Kidney epithelial cell (primary cell): ENCODE measurements around the gene PCDH8. TPM values are rescaled to one million over a fixed set of nuclear protein-coding genes. Genes with fewer than 3 reads are reported as not detected.

Experiments
- DNase-seq: peaks from one replicate; pipeline ENCODE4 v3.0.0-alpha.2; 2010; ENCODE audit warnings: low read depth
- H3K27me3 ChIP-seq: 2 replicates; pipeline ENCODE4 v1.6.0; 2011; ENCODE audit warnings: low read length; ENCODE audit not compliant: control insufficient read depth, insufficient read depth
- H3K36me3 ChIP-seq: 2 replicates; pipeline ENCODE4 v1.5.1; 2011; ENCODE audit warnings: low read length; ENCODE audit not compliant: control insufficient read depth, insufficient read depth
- H3K4me3 ChIP-seq: 2 replicates; pipeline ENCODE4 v1.5.1; 2011; ENCODE audit warnings: low read depth, mild to moderate bottlenecking, control low read depth, low read length
- total RNA-seq: library from RNA; depleted of rRNA; stranded (reverse); fragments of >200 nt; gene quantifications from 2 replicates; pipeline ENCODE4 v1.2.3, GENCODE V29; 2015
- TF ChIP-seq, protein P1 (sequence below): IDR thresholded peaks from 2 replicates; pipeline ENCODE4 v1.5.1; 2011; ENCODE audit warnings: mild to moderate bottlenecking, moderate library complexity, low read length, control low read depth, inconsistent platforms; ENCODE audit not compliant: insufficient read depth, poor library complexity, severe bottlenecking

PCDH8 gene
- total RNA-seq, 1 donor from 2014 or later = 0.04 TPM

DNA sequence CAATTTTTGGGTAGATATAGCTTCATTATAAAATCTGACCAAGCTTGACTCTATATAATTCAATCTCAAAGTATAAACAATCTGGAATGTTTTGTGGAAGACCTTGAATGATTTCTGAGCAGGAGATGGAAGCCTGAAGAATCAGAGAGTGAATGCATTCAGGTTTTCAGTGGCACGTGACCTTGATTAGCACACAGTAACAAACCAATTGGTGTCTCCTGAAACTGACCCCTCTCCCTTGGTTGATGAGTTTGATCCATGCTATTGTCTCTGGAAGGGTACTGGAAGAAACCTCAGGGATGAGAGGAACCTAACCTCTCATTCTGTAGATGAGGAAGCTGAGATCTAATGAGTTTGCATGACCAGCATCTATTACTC lies 39.6 kb downstream of the PCDH8 start:
- TF ChIP-seq, protein P1, sequence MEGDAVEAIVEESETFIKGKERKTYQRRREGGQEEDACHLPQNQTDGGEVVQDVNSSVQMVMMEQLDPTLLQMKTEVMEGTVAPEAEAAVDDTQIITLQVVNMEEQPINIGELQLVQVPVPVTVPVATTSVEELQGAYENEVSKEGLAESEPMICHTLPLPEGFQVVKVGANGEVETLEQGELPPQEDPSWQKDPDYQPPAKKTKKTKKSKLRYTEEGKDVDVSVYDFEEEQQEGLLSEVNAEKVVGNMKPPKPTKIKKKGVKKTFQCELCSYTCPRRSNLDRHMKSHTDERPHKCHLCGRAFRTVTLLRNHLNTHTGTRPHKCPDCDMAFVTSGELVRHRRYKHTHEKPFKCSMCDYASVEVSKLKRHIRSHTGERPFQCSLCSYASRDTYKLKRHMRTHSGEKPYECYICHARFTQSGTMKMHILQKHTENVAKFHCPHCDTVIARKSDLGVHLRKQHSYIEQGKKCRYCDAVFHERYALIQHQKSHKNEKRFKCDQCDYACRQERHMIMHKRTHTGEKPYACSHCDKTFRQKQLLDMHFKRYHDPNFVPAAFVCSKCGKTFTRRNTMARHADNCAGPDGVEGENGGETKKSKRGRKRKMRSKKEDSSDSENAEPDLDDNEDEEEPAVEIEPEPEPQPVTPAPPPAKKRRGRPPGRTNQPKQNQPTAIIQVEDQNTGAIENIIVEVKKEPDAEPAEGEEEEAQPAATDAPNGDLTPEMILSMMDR = no peak
- DNase-seq = no peak
- no peak overlapping the region for H3K4me3 ChIP-seq
- no peaks in the 10 kb centered on the region for H3K27me3 ChIP-seq
- no peaks in the 10 kb centered on the region for H3K36me3 ChIP-seq

DNA sequence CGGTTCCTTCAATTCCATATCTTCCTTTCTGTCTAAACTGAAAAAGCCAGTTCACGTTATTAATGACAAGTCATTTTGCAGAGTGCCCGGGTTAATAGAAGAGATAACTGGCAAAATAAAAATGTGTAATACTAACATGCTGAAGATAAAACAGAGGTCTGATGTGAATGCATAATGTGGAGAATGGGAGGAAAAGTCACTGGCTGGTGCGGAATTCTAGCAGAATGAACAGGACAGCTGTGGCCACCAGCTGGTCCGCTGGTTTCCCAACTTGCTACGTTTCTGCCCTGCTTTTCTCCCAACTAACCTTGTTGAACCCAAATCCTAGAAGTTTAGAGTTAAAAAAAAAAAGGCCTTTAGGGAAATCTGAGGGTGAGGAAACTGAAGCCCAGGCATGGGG lies 42.4 kb downstream of the PCDH8 start:
- no peaks in the 10 kb centered on the region for H3K36me3 ChIP-seq
- no peak overlapping the region for H3K4me3 ChIP-seq
- TF ChIP-seq, protein P1 = no peak
- no peak for DNase-seq
- no peaks in the 10 kb centered on the region for H3K27me3 ChIP-seq

DNA sequence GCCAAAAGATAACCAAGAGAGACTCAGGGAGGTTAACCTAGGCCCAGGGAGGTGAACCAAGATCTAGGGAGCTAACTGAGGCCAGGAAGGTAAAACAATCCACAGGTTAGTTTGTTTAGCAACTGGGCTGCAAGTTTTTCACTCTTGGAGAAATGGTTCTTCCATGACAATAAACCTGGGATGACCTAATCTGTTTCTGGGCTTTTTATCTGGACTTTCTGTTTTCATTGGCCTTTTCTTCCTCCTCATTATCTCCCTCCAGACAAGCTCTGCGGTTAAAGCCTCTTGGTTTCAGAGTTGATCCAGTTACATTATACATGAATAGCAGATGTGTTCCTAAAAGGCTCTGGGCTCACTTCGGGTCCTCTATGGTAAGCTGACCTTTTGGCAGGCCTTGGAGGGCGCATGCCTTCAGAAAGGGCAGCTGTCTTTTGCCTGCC lies 44.2 kb downstream of the PCDH8 start:
- no peaks in the 10 kb centered on the region for H3K27me3 ChIP-seq
- no peak overlapping the region for H3K4me3 ChIP-seq
- no peak for DNase-seq
- TF ChIP-seq, protein P1 = no peak
- H3K36me3 ChIP-seq = no peaks in the 10 kb centered on the region

DNA sequence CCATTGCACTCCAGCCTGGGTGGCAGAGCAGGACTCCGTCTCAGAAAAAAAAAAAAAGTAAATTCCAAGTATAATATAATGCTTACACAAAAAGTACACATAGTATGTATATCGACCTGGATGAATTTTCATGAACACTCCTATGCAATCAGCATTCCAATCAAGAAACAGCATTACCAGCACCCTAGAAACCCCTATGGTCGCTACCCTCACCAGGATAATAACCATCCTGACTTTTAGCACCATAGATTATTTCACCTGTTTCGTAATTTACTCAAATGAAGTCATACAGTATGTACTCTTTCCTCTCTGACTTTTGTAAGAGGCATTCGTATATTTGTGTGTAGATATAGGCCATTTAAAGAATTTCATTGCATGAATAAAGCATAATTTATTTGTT lies 47.6 kb downstream of the PCDH8 start:
- no peak for DNase-seq
- H3K27me3 ChIP-seq = no peaks in the 10 kb centered on the region
- H3K36me3 ChIP-seq = no peaks in the 10 kb centered on the region
- TF ChIP-seq, protein P1 = no peak
- H3K4me3 ChIP-seq = no peak overlapping the region

DNA sequence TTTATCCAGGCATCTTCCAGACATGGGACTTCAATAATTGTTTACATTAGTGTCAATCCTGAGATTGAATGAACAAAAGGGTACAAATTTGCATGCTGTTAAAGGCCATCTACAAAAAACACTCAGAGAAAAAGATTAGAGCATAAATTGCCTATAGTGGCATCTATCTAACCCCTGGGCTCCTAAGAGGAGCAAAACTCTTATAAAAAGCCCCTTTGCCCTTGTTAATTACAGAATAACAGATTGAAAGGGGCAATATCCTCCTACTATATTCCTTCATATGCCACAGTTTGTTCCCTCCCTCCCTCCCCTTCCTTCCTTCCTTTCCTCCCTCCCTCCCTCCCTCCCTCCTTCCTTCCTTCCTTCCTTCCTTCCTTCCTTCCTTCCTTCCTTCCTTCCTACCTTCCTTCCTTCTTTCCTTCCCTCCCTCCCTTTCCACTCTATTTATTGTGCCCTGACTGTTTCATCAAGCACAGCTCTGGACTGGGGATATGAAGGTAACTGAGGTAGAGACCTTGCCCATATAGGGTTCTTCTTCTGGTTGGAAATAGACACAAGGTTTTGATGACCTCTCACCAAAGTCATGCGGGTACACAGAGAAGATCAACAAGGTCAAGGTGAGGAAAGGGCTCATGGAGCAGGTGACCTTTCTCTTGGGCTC lies 49.5 kb downstream of the PCDH8 start:
- TF ChIP-seq, protein P1 = no peak
- Histone ChIP-seq H3K4me3 (no peak overlapping the region), H3K36me3 (no peaks in the 10 kb centered on the region), H3K27me3 (no peaks in the 10 kb centered on the region)
- no peak for DNase-seq

DNA sequence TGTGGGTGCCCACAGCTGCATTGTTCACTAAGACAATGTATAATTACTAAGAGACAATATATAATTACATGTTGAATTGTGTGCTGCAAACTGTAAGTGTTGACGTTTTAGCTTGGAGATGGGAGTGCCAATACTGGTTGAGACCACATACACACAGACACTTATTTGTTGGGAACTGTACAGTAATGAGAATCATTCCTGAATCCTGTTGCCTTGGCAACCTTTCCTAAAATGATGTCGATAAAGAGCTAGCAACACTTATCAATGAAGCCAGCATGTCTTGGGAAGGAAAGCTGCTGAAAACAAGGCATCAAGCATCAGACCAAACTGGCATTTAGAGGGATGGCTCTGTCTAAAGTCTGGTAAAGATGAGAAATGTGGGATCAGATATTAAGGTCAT lies 51.3 kb downstream of the PCDH8 start:
- no peak for DNase-seq
- Histone ChIP-seq H3K27me3 (no peaks in the 10 kb centered on the region), H3K36me3 (no peaks in the 10 kb centered on the region), H3K4me3 (no peak overlapping the region)
- TF ChIP-seq, protein P1 = no peak
